EH (cell line): ENCODE measurements around the gene NOL11.
A peak's percentile ranks its signal among the peaks of the same experiment; 100 is the strongest.
"Not testable (repeated sequence)": the region's sequence is repeated elsewhere in the genome, so short reads cannot be mapped to it uniquely, and the experiment has no call there.

Source experiments
- DNase-seq: peaks from one replicate; pipeline ENCODE4 v3.0.0-alpha.2; 2015; ENCODE audit warnings: low read depth

The NOL11 gene

DNA sequence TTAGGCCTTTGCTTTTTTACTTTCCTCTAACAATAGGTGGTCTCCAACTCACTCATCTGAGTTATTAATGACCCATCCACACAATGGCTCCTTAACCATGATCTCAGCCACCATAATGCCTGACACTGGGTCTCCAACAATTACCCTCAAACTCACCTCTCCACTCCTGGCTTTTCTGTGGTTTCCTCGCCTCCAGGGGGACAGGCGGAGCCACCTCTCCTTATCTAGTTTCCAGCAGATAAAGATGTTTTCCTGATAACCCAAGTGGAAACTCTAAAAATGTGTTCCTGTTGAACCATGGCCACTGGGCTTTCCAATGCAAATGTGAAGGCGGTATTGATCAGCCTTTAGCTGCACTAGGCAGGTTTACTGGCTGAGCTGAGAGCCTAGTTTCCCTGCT, 9.4 kb upstream of the NOL11 start:
- no peak for DNase-seq

DNA sequence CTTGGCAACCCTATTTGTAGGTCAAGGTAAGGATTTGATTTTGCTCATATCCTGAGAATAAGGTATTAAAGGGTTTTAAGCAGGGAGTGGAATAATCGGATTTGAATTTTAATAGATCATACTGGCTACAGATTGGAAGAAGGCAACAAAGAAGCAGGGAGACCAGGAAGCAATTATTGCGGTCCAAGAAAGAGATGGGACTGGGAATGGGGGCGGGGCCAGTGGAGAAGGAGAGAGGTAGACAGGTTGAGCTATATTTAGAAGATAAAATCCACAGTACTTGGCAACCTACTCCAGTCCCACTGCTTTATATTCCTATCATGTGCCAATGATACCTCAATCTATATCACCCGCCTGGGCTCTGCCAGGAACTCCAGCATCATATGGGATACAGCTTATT, 5.8 kb upstream of the NOL11 start:
- no peak for DNase-seq

DNA sequence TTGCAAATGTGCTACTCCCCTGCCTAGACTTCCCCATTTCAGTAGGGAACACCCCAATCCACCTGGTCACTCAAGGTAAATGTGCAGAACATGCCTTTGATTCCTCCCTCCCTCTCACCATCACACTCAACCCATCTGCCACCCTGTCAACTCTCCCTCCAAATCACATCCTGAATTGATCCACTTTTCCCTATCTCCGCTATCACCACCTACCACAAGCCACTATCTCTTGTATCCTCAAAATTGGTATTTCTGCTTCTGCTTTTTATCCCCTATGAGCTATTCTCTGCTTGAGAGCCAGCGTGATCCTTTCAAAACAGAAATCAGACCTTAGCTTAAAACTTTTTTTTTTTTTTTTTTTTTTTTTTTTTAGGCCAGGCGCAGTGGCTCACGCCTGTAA, 5.4 kb upstream of the NOL11 start:
- no peak for DNase-seq

DNA sequence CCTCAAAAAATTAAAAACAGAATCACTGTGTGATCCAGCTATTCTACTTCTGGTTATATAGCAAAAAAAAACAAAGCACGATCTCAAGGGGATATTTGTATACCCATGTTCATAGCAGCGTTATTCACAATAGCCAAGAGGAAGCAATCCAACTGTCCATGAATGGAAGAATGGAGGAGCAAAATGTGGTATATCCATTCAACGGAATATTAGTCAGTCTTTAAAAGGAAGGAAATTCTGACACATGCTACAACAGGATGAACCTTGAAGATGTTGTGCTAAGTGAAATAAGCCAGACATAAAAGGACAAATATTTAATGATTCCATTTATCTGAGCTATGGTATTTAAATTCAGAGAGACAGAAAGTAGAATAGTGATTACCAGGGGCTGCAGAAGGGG, 4.6 kb upstream of the NOL11 start:
- DNase-seq, result no peak

DNA sequence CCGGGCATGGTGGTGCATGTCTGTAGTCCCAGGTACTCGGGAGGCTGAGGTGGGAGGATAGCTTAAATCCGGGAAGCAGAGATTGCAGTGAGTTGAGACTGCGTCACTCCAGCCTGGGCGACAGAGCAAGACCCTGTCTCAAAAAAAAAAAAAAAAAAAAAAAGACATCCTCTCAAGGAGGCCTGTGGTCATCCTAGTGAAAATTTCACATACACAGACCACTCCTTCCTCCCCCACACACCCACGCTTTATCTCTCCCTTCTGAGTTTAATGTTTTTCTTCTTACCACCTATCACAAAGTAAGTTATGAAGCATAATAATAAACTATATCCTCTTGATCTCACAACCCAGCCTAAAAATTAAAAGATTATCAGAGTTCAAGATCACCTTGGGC, 1.3 kb upstream of the NOL11 start:
- DNase-seq, result no peak

DNA sequence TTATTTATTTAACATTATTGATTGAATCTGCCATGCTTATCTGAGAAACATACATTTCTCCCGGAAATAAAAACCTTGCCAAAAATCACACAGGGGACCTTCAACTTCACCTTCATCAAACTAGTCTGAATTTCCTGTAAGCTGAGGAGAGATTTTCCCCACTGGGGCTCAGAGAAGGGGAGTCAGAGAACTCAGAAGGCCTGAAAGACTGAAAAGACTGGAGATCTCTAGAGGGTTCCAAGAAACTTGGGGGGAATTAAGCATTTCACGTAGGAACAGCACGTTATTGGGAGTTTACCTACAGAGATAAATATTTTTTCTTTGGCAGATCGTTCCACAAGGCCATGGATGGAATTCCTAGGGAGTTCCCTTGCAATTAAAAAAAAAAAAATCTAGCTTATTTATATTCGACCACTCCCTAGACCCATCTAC, 528 bp upstream of the NOL11 start:
- no peak for DNase-seq

DNA sequence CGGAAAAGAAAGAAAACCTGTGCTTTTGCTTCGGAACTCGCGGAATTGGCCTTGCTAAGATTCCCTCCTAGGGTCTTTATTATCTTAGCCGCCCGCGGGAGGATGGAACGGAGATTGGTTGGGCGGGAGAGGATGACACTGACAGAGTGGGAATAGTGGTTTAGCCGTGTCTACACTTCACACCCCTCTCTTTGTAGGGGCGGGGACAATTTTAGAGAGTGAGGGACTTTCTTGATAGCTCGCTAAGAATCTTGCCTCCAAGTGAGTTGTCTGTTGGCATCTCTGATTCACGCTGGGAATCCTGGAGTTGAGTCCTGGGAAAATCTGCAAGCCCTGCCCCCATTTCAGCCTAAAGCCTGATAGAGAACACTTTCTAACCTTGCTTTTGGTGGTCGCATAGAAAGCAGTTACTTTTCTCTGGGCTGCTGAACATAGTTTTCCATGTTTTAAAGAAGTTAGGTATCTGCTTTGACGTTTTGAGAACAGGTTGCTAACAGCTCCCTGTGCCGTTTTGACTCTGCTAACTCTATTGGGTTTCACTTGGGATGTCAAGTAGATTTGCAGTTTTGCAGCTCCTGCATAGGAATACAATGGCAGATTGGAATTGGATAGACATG, 697 bp downstream of the NOL11 start:
- peak; percentile 66 for DNase-seq

DNA sequence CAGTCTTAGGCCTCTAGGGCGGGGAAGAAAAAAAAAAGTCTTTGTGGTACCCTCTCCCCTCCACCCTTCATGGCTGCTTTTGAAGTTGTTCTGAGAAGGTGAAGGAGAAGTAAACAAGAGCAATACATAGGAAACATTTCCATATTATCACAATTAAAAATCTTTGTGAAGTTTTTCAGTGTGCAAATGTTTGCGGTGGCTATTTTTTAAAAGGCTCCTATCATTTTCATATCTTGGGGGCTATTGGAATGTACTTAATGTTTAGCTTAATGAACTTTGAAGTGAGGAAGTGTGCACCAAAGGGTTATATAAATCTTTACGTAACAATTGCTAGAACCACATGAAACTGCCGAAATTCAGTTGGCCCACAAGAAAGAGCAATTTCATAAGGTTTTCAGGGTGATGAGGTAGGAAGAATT, 7.6 kb downstream of the NOL11 start:
- DNase-seq, result no peak

DNA sequence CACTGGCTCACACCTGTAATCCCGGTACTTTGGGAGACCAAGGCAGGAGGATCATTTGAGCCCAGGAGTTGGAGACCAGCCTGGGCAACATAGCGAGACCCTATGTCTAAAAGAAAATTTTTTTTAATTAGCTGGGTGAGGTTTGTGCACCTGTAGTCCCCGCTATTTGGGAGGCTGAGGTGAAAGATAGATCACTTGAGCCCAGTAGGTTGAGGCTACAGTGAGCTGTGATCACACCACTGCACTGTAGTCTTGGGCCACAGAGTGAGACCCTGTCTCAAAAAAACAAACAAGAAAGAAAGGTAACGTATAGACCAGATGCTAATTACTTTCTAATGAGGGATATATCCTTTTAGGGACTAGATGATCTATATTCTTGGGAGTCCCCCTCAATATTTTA, 8.1 kb downstream of the NOL11 start:
- DNase-seq, result no peak

DNA sequence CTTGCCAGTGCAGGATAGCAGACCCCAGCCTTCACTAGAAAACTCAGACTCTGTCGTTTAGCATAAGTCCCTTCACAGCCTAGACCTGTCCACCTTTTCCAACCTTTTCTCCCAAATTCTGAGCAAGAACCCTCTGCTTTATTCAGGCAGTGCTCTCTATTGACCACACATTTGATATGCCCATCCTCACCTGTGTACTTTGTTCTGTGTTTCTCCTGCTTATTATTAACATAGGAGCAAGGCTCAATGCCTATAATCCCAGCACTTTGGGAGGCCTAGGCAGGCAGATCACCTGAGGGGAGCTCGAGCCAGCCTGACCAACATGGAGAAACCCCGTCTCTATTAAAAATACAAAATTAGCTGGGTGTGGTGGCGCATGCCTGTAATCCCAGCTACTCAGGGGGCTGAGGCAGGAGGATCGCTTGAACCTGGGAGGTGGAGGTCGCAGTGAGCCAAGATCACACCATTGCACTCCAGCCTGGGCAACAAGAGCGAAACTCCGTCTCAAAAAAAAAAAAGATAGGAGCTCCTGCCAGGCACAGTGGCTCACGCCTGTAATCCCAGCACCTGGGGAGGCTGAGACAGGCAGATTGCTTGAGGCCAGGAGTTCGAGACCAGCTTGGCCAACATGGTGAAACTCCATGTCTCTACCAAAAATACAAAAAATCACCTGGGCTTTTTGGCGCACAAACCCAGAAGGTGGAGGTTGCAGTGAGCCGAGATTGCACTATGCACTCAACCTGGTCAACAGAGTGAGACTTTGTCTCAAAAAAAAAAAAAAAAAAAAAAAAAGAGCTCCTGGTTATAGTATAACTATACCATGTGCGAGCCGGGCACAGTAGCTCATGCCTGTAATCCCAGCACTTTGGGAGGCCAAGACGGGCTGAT, 9.7 kb downstream of the NOL11 start:
- not testable (repeated sequence) for DNase-seq

DNA sequence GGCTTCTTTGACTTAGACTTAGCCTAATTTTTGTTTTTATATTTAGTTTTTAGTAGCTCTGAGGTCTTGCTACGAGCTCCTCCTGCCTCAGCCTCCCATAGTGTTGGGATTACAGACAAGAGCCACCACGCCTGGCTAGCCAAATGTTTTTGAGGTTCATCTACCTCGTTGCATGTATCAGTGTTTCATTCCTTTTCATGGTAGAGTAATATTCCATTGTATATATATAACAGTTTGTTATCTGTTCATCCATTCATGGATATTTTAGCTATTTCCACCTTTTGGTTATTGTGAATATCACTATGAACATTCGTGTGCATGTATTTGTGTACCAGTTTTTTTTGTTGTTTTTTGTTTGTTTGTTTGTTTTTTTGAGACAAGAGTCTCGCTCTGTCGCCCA, 12.2 kb downstream of the NOL11 start:
- DNase-seq, result no peak

DNA sequence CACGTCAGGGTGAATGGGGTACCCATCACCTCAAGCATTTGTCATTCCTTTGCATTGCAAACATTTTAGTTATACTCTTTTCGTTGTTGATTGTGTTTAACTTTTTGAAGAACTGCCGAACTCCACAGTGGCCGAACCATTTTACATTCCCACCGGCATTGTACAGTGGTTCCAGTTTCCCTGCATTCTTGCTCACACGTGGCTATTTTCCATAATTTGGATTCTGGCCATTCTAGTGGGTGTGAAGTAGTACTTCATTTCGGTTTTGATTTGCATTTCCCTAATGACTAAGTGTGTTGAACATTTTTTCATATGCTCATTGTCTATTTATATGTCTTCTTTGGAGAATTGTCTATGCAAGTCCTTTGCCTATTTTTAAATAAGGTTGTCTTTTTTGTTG, 13.0 kb downstream of the NOL11 start:
- DNase-seq, result no peak

DNA sequence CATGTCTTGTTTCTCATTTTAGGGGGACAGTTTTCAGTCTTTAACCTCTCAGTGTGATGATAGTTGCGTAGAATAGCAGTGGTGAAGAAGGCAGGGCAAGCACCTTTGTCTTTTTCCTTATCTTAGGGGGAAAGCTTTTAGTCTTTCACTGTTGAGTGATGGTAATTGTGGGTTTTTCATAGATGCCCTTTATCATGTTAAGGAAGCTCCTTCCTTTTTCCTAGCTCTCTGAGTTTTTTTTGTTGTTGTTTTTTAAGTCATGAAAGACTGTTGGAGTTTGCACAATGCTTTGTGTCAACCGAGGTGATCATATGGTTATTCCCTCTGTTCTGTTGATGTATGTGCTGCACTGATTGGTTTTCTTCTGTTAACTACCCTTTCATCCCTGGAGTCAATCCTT, 15.7 kb downstream of the NOL11 start:
- DNase-seq, result no peak

DNA sequence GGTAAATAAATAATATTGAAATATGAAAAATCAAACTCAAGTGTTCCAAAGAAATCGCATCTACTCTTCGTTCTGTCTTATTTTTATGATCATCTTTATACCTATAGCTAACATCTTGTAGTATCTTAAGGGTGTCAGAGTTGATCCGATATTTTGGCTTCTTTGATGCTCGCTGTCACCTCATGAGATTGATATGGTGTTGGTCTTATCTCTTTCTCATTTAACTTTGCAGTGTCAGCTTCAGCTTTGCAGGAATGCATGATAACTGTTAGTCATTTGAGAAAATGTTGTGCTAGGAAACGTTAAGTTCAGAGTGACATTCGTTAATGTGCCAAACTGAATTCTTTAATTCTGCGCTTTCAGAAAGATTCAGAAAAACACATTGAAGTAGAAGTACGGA, 19.4 kb downstream of the NOL11 start:
- DNase-seq, result no peak

DNA sequence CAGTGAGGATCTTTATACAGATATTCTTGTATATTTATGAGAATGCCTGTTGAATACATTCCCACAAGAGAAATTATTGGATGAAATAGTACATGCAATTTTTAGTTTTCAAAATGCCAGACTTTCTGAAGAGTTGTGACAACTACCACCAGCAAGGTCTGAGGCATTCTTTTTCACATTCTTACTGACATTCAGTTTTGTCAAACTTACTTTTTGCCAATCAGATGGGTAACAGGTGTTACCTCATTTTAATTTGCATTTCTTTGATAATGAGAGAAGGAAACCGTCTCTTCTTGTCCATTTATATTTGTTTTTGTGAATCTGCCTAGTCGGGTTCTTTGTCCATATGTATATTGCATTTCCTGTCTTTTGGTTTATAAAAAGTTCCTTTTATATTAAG, 24.3 kb downstream of the NOL11 start:
- no peak for DNase-seq

DNA sequence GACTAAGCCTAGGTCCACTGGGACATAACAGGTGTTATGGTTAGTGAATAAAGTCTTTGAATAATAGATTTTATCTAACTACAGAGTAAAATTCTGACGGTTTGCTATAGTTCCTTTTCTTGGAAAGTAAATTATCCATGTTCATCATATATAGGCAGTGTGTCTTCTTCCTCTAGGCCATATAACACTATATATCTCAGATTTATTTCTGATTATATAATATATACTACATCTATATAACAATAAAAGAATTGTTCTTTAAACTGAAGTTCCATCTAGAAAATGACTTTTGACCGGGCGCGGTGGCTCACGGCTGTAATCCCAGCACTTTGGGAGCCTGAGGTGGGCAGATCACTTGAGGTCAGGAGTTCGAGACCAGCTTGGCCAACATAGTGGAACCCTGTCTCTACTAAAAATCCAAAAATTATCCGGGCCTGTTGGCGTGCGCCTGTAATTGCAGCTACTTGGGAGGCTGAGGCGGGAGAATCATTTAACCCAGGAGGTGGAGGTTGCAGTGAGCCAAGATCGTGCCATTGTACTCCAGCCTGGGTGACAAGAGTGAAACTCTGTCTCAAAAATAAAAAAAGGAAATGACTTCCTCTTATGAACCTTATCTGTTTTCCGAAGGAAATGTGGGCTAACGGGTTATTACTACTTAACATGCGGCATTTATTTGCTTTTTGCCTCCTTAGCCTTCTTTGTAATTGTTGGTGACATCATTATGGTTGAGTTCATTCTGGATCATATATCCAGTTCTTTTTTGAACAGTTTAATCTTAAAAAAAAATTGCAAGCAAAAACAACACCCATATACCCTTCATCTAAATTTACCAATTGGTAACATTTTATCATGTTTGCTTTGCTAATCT, 29.2 kb downstream of the NOL11 start:
- DNase-seq, result no peak

DNA sequence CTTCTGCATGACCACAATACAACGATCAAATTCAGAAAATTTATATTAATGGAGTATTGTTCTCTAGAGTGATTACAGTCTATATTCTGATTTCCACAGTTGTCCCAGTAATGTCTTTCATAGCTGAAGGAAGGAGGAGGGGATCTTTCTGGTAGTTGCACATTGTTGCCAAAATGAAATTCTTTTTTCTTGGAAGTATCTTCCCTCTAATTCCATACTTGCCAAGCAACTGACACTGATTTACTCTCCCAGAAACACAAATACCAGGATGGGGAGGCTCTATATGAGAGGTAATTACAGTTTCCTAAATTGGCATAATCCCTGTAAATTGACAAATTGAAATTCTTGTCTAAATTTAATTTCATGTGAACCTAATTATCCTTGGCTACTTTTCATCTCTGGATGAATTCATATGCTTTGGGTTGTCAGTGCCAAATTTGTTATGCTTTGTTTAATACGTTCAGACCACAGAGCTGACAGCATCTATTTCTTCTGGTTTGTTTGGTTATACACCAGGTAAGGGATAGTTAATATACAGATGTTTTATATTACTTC, 30.0 kb downstream of the NOL11 start:
- no peak for DNase-seq

DNA sequence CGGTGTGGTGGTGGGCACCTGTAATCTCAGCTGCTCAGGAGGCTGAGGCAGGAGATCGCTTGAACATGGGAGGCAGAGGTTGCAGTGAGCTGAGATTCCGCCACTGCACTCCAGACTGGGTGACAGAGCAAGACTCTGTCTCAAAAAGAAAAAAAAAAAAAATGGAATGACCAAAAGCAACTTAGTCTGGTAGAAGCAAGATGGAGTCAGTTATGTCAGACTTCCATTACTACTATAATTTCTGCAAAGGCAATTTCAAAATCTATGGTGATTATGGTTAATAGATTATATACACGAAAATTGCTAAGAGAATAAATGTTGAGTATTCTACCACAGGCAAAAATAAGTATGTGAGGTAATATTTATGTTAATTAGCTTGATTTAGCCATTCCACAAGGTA, 32.3 kb downstream of the NOL11 start:
- DNase-seq, result no peak

DNA sequence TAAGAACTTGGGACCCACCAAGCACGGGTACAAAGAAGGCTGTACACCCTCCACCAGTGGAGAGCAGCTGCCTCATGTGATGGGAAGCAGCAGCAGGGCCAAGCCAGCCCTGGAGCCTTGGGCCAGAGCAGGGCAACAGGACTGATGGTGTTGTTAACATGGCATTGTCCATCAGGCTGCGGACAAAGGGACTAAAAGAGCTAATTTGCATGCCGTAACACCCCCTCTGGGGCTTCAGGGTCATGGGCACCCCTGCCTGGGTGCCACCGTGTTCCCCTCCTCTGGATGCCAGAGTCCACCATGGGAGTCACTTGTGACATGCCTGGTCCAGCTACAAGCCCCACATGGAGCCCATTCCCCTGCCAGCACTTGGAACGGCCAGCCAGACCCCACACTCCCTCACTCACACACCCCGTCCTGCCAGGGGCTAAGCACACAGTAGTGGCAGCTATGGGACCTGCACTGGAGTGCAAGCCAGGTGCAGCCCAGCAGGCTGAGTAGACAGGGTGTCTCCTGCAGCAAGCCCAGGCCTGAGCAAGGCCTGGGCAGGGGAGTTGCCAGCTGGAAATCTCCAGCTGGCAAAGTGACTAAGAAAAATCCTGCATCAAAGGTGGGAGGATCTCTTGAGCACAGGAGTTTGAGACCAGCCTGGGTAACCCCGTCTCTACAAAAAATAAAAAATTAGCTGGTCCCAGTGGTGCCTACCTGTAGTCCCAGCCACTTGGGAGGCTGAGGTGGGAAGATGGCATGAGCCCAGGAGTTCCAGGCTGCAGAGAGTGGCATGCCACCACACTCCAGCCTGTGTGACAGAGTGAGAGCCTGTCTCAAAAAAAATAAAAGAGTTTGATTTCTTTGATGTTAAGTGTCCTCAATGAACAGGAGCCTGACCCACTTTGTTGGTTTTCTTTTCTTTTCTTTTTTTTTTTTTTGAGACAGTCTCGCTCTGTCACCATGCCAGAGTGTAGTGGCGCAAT, 33.7 kb downstream of the NOL11 start:
- DNase-seq, result no peak

DNA sequence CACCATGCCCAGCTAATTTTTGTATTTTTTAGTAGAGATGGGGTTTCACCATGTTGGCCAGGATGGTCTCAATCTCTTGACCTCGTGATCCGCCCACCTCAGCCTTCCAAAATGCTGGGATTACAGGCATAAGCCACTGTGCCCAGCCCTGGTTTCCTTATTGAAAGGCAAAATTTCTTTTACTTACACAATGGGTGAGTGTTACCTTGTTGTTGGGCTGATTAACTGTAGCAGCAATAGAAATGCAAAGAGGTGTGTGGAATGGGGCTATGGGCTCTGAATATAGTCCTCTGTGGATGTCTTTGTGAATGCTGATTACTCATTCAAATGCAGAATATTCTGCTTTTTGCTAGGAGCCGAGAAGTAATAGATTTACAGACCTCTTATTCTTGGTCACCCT, 34.4 kb downstream of the NOL11 start:
- not testable (repeated sequence) for DNase-seq

DNA sequence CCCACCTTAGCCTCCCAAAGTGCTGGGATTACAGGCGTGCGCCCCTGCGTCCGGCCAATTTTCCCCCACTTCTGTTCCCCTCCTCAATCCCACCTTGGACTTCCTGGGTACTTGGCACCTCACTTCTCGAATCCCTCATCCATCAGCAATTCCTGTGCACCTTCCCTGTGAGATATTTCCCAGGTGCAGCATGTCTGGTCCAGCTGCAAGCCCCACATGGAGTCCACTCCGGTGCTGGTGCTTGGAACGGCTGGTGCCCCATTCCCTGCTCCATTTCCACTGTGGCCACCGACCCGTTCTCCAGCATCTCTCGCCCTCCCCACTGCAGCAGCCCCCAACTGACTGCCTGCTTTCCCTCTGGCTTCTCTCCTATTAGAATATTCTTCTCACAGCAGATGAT, 35.3 kb downstream of the NOL11 start:
- no peak for DNase-seq
